IMR-90 (cell line): Measurements from ENCODE around the gene ZFP90.

Experiments used
- CEBPB ChIP-seq: IDR thresholded peaks from 2 replicates; pipeline ENCODE4 v1.6.1; 2012; ENCODE audit warnings: low read depth, low read length, improper control_type of control experiment
- FOS ChIP-seq: fragments of 150-350 bp; IDR thresholded peaks from 2 replicates; pipeline ENCODE4 v1.6.1; 2016; ENCODE audit warnings: low read depth, low read length
- POLR2A ChIP-seq: IDR thresholded peaks from 2 replicates; pipeline ENCODE4 v1.6.1; 2012; ENCODE audit warnings: mild to moderate bottlenecking, low read depth, low read length
- RCOR1 ChIP-seq: IDR thresholded peaks from 2 replicates; pipeline ENCODE4 v1.6.1; 2012; ENCODE audit warnings: mild to moderate bottlenecking, low read length, improper control_type of control experiment; ENCODE audit not compliant: insufficient replicate concordance
- RFX5 ChIP-seq: IDR thresholded peaks from 2 replicates; pipeline ENCODE4 v1.8.0; 2012; ENCODE audit warnings: low read depth, mild to moderate bottlenecking, low read length, moderate library complexity
- TF ChIP-seq, protein P1 (sequence below): conservative IDR thresholded peaks from 2 replicates; pipeline ENCODE4 v1.5.1; 2012; ENCODE audit warnings: mild to moderate bottlenecking, low read depth, low read length, improper control_type of control experiment
- TF ChIP-seq, protein P2 (sequence below): fragments of 150-350 bp; IDR thresholded peaks from 2 replicates; pipeline ENCODE4 v1.6.1; 2016; ENCODE audit warnings: low read depth, mild to moderate bottlenecking, low read length, moderate library complexity, borderline replicate concordance

DNA sequence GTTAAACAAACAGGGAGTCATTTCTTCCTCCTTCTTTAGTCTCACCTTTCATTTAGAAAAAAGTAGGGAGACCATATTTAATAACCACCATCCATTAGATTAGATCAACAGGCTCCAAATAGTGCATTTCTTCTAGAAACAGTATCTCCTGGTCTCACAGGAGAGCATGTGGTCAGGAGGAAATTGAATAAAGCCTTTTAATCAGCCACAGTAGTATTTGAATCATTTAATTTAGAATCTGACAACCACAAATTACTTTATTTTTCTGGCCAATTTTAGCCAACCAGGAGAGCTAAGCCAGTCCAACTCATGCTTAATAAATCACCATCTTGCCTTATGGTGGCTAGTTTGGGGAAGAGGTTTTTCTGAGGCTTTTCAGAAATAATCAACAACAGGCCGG, 26.3 kb upstream of the ZFP90 start:
- TF ChIP-seq, protein P1, sequence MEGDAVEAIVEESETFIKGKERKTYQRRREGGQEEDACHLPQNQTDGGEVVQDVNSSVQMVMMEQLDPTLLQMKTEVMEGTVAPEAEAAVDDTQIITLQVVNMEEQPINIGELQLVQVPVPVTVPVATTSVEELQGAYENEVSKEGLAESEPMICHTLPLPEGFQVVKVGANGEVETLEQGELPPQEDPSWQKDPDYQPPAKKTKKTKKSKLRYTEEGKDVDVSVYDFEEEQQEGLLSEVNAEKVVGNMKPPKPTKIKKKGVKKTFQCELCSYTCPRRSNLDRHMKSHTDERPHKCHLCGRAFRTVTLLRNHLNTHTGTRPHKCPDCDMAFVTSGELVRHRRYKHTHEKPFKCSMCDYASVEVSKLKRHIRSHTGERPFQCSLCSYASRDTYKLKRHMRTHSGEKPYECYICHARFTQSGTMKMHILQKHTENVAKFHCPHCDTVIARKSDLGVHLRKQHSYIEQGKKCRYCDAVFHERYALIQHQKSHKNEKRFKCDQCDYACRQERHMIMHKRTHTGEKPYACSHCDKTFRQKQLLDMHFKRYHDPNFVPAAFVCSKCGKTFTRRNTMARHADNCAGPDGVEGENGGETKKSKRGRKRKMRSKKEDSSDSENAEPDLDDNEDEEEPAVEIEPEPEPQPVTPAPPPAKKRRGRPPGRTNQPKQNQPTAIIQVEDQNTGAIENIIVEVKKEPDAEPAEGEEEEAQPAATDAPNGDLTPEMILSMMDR: no peak
- TF ChIP-seq, protein P2, sequence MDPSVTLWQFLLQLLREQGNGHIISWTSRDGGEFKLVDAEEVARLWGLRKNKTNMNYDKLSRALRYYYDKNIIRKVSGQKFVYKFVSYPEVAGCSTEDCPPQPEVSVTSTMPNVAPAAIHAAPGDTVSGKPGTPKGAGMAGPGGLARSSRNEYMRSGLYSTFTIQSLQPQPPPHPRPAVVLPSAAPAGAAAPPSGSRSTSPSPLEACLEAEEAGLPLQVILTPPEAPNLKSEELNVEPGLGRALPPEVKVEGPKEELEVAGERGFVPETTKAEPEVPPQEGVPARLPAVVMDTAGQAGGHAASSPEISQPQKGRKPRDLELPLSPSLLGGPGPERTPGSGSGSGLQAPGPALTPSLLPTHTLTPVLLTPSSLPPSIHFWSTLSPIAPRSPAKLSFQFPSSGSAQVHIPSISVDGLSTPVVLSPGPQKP: no peak
- no peak for TF ChIP-seq RFX5
- no peak for TF ChIP-seq CEBPB
- no peak for TF ChIP-seq POLR2A
- TF ChIP-seq FOS: no peak
- no peak for TF ChIP-seq RCOR1
